HEK293 (cell line): ENCODE results near the gene OTOS.

ENCODE experiments used
- CTCF ChIA-PET: fragments of 350-600 bp; formaldehyde crosslinking; extraction: SDS; loops from one replicate; lab custom pipeline; 2021; ENCODE audit warnings: antibody characterized with exemption; lab: Yijun Ruan, JAX
- POLR2A ChIA-PET: fragments of 300-600 bp; formaldehyde crosslinking; extraction: SDS; loops from one replicate; lab custom pipeline; 2020; ENCODE audit warnings: antibody characterized with exemption, inconsistent platforms; lab: Yijun Ruan, JAX
- H3K27ac ChIP-seq: fragments of 200-500 bp; sonication (Bioruptor generic); 2 replicates; pipeline ENCODE4 v1.5.1; 2014; ENCODE audit warnings: low read depth, low read length, control low read depth, inconsistent platforms; ENCODE audit errors: extremely low read depth
- H3K36me3 ChIP-seq, 2 experiments: fragments of 200-500 bp in 1 of 2; sonication (Bioruptor generic) in 1 of 2; 1 replicate in 1 of 2; 2 replicates in 1 of 2; pipeline ENCODE4 v1.5.1; 2014 to 2017; ENCODE audit warnings: inconsistent platforms in 2 of 2, low read length in 2 of 2; ENCODE audit not compliant: control insufficient read depth in 2 of 2, insufficient read depth in 1 of 2
- H3K4me1 ChIP-seq: fragments of 200-500 bp; sonication (Bioruptor generic); 2 replicates; pipeline ENCODE4 v1.5.1; 2014; ENCODE audit warnings: mild to moderate bottlenecking, low read length, inconsistent platforms; ENCODE audit not compliant: control insufficient read depth, insufficient read depth
- H3K4me3 ChIP-seq: 2 replicates; pipeline ENCODE4 v1.5.1; 2011; ENCODE audit warnings: low read depth, mild to moderate bottlenecking, control low read depth, low read length, moderate library complexity
- H3K9me3 ChIP-seq: fragments of 200-500 bp; sonication (Bioruptor generic); 2 replicates; pipeline ENCODE4 v1.5.1; 2014; ENCODE audit warnings: low read depth, low read length, inconsistent platforms; ENCODE audit not compliant: control insufficient read depth, insufficient read depth
- BCL11A ChIP-seq: fragments of 450-650 bp; formaldehyde crosslinking; IDR thresholded peaks from 2 replicates; pipeline ENCODE4 v1.5.1; 2016; ENCODE audit warnings: low read depth, missing biosample characterization, missing genetic modification characterization
- BCL11B ChIP-seq: fragments of 450-650 bp; formaldehyde crosslinking; IDR thresholded peaks from 2 replicates; pipeline ENCODE4 v1.5.1; 2016; ENCODE audit warnings: low read depth, missing biosample characterization, missing genetic modification characterization
- ZBTB1 ChIP-seq: fragments of 450-650 bp; formaldehyde crosslinking; IDR thresholded peaks from 2 replicates; pipeline ENCODE4 v1.5.1; 2016; ENCODE audit warnings: missing biosample characterization, missing genetic modification characterization
- ZNF132 ChIP-seq: fragments of 450-650 bp; formaldehyde crosslinking; IDR thresholded peaks from 2 replicates; pipeline ENCODE4 v1.5.1; 2017; ENCODE audit warnings: missing biosample characterization, missing genetic modification characterization, borderline replicate concordance
- ZNF133 ChIP-seq: fragments of 450-650 bp; formaldehyde crosslinking; IDR thresholded peaks from 2 replicates; pipeline ENCODE4 v1.5.1; 2016; ENCODE audit warnings: missing biosample characterization, missing genetic modification characterization
- ZNF138 ChIP-seq: fragments of 450-650 bp; formaldehyde crosslinking; IDR thresholded peaks from 2 replicates; pipeline ENCODE4 v1.5.1; 2016; ENCODE audit warnings: missing biosample characterization, missing genetic modification characterization, borderline replicate concordance
- ZNF157 ChIP-seq: fragments of 450-650 bp; formaldehyde crosslinking; IDR thresholded peaks from 2 replicates; pipeline ENCODE4 v1.5.1; 2016; ENCODE audit warnings: missing biosample characterization, missing genetic modification characterization
- ZNF311 ChIP-seq: fragments of 450-650 bp; formaldehyde crosslinking; IDR thresholded peaks from 2 replicates; pipeline ENCODE4 v1.5.1; 2017; ENCODE audit warnings: missing biosample characterization, missing genetic modification characterization, borderline replicate concordance
- ZNF354C ChIP-seq: fragments of 450-650 bp; formaldehyde crosslinking; IDR thresholded peaks from 2 replicates; pipeline ENCODE4 v1.5.1; 2016; ENCODE audit warnings: missing biosample characterization, missing genetic modification characterization, low read depth, borderline replicate concordance
- ZNF660 ChIP-seq: fragments of 450-650 bp; IDR thresholded peaks from 2 replicates; pipeline ENCODE4 v1.5.1; 2018; ENCODE audit warnings: missing biosample characterization, mild to moderate bottlenecking, missing genetic modification characterization
- ZXDB ChIP-seq: fragments of 450-650 bp; formaldehyde crosslinking; IDR thresholded peaks from 2 replicates; pipeline ENCODE4 v1.5.1; 2016; ENCODE audit warnings: missing biosample characterization, missing genetic modification characterization
- TF ChIP-seq, protein P1 (sequence below): fragments of 450-650 bp; formaldehyde crosslinking; IDR thresholded peaks from 2 replicates; pipeline ENCODE4 v1.5.1; 2016; ENCODE audit warnings: missing biosample characterization, missing genetic modification characterization
- TF ChIP-seq, protein P2 (sequence below): fragments of 450-650 bp; formaldehyde crosslinking; IDR thresholded peaks from 2 replicates; pipeline ENCODE4 v1.5.1; 2016; ENCODE audit warnings: missing biosample characterization, missing genetic modification characterization
- TF ChIP-seq, protein P3 (sequence below): fragments of 450-650 bp; formaldehyde crosslinking; IDR thresholded peaks from 2 replicates; pipeline ENCODE4 v1.5.1; 2016; ENCODE audit warnings: missing biosample characterization, missing genetic modification characterization
- TF ChIP-seq, protein P4 (sequence below): fragments of 450-650 bp; formaldehyde crosslinking; IDR thresholded peaks from 2 replicates; pipeline ENCODE4 v1.5.1; 2017; ENCODE audit warnings: missing biosample characterization, missing genetic modification characterization

Gene OTOS

DNA sequence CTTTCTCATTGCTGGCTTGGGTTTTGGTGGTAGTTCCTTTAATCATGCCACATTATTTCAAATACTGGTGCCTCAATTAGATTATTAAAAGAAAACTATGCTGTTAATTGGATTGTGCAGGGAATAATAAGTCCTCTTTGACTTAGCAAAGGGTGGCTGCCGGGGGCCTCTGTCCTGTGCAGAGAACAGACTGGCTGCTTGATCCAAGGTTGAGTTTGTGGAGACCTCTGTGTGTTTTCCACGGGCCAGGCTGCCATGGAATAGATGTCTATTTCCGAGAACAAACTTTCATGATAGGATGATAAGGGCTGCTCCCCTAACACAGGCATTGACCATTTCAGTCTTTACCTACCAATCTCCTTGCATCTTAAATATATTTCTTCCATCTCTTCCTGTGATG is 30.4 kb upstream of the OTOS start (continued):
- TF ChIP-seq, protein P1, sequence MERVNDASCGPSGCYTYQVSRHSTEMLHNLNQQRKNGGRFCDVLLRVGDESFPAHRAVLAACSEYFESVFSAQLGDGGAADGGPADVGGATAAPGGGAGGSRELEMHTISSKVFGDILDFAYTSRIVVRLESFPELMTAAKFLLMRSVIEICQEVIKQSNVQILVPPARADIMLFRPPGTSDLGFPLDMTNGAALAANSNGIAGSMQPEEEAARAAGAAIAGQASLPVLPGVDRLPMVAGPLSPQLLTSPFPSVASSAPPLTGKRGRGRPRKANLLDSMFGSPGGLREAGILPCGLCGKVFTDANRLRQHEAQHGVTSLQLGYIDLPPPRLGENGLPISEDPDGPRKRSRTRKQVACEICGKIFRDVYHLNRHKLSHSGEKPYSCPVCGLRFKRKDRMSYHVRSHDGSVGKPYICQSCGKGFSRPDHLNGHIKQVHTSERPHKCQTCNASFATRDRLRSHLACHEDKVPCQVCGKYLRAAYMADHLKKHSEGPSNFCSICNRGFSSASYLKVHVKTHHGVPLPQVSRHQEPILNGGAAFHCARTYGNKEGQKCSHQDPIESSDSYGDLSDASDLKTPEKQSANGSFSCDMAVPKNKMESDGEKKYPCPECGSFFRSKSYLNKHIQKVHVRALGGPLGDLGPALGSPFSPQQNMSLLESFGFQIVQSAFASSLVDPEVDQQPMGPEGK (tag by site-specific recombination) = no peak
- TF ChIP-seq ZNF660 (tag by site-specific recombination) (no peak), BCL11B (tag by site-specific recombination) (no peak), ZXDB (tag by site-specific recombination) (no peak)
- TF ChIP-seq, protein P2, sequence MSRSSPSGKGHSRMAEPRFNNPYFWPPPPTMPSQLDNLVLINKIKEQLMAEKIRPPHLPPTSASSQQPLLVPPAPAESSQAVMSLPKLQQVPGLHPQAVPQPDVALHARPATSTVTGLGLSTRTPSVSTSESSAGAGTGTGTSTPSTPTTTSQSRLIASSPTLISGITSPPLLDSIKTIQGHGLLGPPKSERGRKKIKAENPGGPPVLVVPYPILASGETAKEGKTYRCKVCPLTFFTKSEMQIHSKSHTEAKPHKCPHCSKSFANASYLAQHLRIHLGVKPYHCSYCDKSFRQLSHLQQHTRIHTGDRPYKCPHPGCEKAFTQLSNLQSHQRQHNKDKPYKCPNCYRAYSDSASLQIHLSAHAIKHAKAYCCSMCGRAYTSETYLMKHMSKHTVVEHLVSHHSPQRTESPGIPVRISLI (tag by site-specific recombination) = no peak
- TF ChIP-seq, protein P3, sequence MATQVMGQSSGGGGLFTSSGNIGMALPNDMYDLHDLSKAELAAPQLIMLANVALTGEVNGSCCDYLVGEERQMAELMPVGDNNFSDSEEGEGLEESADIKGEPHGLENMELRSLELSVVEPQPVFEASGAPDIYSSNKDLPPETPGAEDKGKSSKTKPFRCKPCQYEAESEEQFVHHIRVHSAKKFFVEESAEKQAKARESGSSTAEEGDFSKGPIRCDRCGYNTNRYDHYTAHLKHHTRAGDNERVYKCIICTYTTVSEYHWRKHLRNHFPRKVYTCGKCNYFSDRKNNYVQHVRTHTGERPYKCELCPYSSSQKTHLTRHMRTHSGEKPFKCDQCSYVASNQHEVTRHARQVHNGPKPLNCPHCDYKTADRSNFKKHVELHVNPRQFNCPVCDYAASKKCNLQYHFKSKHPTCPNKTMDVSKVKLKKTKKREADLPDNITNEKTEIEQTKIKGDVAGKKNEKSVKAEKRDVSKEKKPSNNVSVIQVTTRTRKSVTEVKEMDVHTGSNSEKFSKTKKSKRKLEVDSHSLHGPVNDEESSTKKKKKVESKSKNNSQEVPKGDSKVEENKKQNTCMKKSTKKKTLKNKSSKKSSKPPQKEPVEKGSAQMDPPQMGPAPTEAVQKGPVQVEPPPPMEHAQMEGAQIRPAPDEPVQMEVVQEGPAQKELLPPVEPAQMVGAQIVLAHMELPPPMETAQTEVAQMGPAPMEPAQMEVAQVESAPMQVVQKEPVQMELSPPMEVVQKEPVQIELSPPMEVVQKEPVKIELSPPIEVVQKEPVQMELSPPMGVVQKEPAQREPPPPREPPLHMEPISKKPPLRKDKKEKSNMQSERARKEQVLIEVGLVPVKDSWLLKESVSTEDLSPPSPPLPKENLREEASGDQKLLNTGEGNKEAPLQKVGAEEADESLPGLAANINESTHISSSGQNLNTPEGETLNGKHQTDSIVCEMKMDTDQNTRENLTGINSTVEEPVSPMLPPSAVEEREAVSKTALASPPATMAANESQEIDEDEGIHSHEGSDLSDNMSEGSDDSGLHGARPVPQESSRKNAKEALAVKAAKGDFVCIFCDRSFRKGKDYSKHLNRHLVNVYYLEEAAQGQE (tag by site-specific recombination) = no peak
- TF ChIP-seq, protein P4, sequence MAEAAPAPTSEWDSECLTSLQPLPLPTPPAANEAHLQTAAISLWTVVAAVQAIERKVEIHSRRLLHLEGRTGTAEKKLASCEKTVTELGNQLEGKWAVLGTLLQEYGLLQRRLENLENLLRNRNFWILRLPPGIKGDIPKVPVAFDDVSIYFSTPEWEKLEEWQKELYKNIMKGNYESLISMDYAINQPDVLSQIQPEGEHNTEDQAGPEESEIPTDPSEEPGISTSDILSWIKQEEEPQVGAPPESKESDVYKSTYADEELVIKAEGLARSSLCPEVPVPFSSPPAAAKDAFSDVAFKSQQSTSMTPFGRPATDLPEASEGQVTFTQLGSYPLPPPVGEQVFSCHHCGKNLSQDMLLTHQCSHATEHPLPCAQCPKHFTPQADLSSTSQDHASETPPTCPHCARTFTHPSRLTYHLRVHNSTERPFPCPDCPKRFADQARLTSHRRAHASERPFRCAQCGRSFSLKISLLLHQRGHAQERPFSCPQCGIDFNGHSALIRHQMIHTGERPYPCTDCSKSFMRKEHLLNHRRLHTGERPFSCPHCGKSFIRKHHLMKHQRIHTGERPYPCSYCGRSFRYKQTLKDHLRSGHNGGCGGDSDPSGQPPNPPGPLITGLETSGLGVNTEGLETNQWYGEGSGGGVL (tag by site-specific recombination) = no peak

DNA sequence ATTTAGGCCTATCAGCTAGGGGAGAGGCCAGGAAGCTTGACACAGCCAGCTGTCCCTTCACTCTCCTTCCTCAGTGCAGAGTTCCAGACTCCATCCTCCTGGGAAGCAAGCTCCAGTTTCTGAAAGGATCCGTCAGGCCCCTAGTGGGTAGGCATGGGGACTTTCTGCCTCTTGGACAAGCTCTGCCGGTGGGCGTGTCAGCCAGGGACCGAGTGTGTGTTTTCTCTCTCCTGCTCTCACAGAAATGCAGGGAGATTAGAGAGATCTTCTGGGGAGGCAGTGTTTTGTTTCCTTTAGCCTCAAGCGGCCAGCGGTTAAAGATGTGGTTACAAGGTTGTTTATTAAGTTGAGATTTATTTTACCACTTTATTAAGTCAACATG is 29.9 kb upstream of the OTOS start:
- CTCF ChIA-PET = no interaction called here

DNA sequence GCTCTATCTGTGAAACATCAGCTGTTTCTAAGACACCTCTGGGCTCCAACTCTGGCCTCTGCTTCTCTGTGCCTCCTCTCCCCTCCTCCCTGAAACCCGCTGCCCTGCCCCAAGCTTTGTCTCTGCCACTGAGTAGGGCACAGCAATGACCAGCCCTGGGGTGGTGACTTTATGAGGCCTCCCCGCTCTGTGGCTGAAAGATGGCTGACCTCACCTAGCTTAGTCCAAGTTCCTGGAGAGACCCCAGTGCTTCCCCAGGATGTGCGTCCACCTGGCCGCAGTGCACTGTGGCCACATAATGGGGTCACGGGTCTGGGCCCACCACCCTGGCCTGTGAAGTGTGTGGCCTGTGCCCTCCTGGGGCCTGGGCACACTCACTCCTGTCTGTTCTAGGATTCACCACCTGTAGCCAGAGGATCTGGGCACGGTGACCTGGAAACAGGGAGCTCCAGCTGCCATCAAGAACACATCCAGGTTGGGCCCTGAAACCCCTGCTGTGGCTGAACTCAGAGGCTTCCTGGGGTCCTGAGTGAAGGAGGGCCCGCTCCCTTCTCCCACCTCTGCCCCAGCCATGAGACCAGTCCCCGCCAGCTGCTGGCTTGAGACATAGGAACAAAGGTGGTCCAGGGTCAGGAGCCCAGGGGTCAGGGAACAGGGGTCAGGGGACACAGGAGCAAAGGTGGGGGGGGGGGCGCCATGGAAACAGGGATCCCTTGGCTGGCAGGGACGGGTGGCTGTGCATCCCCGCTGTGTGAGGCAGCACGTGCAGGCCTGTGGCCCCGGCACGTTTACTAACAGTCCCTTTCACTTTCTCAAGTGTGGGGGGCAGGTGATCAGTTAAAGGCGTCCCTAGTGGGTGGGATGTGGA is 29.3 kb upstream of the OTOS start:
- Histone ChIP-seq H3K4me1 (peaks cover 5% of the 10 kb centered on the region), H3K27ac (no peak overlapping the region), H3K9me3 (no peaks in the 10 kb centered on the region), H3K36me3 (no peaks in the 10 kb centered on the region), H3K4me3 (no peak overlapping the region)
- ChIA-PET POLR2A (no interaction called here), CTCF (no interaction called here)
- TF ChIP-seq ZNF132 (tag by site-specific recombination) = no peak
- TF ChIP-seq ZNF138 (tag by site-specific recombination) = no peak
- no peak for TF ChIP-seq ZNF311 (tag by site-specific recombination)
- TF ChIP-seq ZNF133 (tag by site-specific recombination) = no peak
- TF ChIP-seq BCL11A (tag by site-specific recombination) = no peak

More for the DNA sequence above, 29.9 kb upstream of the OTOS start:
- H3K4me3 ChIP-seq = no peak overlapping the region
- POLR2A ChIA-PET = no interaction called here
- no peak overlapping the region for H3K27ac ChIP-seq
- no peaks in the 10 kb centered on the region for H3K36me3 ChIP-seq
- peaks cover 5% of the 10 kb centered on the region for H3K4me1 ChIP-seq
- no peaks in the 10 kb centered on the region for H3K9me3 ChIP-seq
- TF ChIP-seq ZNF157 (tag by site-specific recombination) (no peak), ZBTB1 (tag by site-specific recombination) (no peak), ZNF354C (no peak)
